AG09319 (cell line): ENCODE results near the gene ALG11.

Experiments
- DNase-seq: peaks from one replicate; pipeline ENCODE4 v3.0.0-alpha.2; 2010; ENCODE audit warnings: low read depth; ENCODE audit errors: extremely low read depth
- TF ChIP-seq, protein P1 (sequence below): IDR thresholded peaks from 2 replicates; pipeline ENCODE4 v1.5.1; 2011; ENCODE audit warnings: low read depth, mild to moderate bottlenecking, inconsistent platforms, low read length, moderate library complexity

ALG11 gene

DNA sequence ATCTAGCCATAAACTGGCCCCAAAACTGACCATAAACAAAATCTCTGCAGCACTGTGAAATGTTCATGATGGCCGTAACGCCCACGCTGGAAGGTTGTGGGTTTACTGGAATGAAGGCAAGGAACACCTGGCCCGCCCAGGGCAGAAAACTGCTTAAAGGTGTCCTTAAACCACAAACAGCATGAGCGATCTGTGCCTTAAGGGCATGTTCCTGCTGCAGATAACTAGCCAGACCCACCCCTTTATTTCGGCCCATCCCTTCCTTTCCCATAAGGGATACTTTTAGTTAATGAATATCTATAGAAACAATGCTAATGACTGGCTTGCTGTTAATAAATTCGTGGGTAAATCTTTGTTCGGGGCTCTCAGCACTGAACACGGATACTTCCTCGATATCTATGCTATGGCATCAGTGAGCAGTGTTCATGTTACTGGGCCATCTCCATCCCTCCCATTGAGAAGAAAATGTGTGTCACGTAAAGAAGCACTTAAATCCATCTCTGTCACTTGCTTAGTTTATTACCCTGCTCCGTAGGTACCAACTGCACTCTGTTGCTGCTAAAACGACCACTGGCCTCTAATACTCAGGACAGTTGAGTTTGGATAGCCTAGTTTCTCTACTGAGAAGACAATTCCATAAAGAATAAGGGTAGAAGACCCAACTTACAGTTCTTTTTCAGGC lies 6.2 kb upstream of the ALG11 start:
- no peak for DNase-seq
- TF ChIP-seq, protein P1, sequence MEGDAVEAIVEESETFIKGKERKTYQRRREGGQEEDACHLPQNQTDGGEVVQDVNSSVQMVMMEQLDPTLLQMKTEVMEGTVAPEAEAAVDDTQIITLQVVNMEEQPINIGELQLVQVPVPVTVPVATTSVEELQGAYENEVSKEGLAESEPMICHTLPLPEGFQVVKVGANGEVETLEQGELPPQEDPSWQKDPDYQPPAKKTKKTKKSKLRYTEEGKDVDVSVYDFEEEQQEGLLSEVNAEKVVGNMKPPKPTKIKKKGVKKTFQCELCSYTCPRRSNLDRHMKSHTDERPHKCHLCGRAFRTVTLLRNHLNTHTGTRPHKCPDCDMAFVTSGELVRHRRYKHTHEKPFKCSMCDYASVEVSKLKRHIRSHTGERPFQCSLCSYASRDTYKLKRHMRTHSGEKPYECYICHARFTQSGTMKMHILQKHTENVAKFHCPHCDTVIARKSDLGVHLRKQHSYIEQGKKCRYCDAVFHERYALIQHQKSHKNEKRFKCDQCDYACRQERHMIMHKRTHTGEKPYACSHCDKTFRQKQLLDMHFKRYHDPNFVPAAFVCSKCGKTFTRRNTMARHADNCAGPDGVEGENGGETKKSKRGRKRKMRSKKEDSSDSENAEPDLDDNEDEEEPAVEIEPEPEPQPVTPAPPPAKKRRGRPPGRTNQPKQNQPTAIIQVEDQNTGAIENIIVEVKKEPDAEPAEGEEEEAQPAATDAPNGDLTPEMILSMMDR, result no peak

- no peak for DNase-seq
- TF ChIP-seq, protein P1, result no peak
These were observed 5.5 kb upstream of the ALG11 start for GRCh38 chr13:52006523-52007245.

DNA sequence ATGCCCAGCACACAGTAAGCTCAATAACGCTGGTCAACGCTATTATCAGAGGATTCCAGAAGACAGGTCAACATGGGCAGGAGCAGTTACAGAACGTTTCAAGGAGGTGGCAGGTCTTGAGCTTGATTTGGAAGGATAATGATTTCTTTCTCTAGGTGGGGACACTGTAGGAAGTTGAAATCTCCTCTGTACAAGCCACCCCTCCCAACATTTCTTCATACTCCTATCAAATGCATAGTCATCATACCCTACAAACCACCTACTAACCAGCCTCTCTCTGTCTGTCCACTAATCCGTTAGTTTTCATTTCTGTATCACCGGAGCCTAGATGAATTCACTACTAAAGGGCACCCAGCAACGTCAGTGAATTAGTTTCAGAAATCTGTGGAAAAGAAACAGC lies 2.3 kb upstream of the ALG11 start:
- no peak for DNase-seq
- TF ChIP-seq, protein P1, result no peak

- TF ChIP-seq, protein P1, result peak; percentile 8
- no peak for DNase-seq
These were observed 1.1 kb upstream of the ALG11 start, which contains the start of gene ATP7B for GRCh38 chr13:52010890-52011631. ATP7B (minus strand) TSS chr13:52011450; CDS start chr13:52011337, 113 bp downstream.

GRCh38 chr13:52012512-52012836 lies 276 bp downstream of the ALG11 start:
- no peak for DNase-seq
- TF ChIP-seq, protein P1, result no peak

GRCh38 chr13:52016296-52016695 lies 4.1 kb downstream of the ALG11 start:
- no peak for DNase-seq
- TF ChIP-seq, protein P1, result no peak

DNA sequence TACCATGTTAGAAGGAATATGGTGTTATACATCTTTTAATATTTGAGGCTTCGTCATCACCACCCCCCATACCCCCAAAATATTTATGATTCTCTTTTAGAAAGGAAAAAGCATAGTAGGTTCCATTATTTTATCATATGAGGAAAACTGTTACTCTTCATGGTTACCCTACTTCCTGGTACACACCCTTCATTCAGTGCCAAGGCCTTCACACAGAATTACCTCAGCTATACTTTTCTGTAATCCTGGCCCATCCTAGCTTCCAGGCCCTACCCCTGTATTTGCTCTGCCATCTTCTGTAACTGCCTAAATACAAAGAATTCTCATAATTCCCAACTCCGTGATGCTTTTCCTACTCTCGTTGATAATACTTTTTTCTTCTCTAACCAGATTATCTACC lies 8.0 kb downstream of the ALG11 start:
- DNase-seq, result no peak
- TF ChIP-seq, protein P1, result no peak
